ENCODE results near the gene AIG1.
"Not testable (repeated sequence)": the region's sequence is repeated elsewhere in the genome, so short reads cannot be mapped to it uniquely, and the experiment has no call there.

AIG1 gene

DNA sequence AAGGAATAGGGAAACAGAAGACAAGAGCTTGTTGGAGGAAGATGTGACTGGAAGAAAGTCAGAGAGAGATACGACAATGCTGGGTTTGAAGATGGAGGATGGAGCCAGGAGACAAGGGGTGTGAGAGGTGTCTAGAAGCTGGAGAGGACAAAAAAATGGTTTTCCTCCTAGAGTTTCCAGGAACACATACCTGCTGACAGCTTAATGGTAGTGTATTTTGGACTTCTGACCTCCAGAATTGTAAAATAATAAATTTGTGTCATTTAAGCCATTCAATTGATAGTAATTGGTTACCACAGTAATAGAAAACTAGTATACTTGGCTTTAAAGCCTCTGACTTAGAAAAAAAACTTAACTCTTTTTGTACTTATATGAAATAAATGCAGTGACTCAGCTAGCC, 3.6 kb downstream of the AIG1 start:
- FAIRE-seq, result no peak
- no peak for DNase-seq (ENCODE audit: insufficient read length, low spot score)

DNA sequence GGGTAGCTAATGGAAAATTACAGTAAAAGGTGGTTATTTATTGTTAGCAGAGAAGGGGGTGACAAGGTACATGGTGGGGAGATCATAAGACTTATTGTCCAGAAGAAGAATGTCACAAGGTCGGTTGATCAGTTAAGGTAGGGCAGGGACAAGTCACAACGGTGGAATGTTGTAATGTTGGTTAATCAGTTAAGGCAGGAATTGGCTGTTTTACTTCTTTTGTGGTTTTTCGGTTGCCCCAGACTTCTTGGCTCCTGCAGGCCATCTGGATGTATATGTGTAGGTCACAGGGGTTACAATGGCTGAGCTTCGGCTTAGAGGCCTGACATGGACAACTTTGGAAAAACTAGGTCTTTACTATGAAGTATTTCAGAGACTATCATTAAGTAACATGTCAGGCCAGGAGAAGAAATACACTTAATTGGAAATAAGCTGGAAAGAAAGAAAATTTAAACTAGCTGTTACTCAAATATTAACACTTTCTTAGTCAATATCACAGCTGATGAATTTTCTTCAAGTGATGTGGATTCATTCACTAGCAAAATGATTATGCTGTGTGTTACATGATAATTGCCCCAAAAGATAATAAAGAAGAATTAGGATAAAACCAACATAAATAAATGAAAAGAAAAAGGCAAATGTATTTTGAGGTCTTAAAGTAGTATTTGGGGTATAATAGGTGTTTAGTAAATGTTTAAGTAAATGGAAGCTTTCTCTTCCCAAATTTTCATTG, 4.4 kb downstream of the AIG1 start:
- DNase-seq (ENCODE audit: insufficient read length, low spot score) (no peak), FAIRE-seq (no peak)
- TF ChIP-seq POLR2A (IDR thresholded peaks at IDR 0.05; ENCODE audit: low read depth, low read length), result no peak

More for the DNA sequence above, 3.6 kb downstream of the AIG1 start:
- no peak for TF ChIP-seq POLR2A (IDR thresholded peaks at IDR 0.05; ENCODE audit: low read depth, low read length)

DNA sequence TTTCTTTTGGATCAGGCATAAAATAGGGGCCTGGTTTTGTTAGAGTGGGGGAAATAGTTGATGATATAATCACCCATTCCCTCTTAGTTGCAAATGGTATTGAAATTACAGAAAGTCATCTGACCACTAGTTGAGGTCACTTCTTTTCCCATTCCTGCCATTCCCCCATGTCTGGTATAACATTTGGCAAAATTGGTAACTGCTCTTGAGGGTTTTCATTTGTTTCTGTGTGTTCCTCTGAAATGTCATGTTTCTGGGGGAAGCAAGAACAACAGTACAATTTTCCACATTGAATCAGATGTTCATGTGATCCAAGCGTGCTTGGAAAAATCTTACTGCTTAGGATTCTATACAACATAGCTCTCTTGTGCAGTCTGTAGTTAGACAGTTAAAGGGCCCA, 7.3 kb downstream of the AIG1 start:
- TF ChIP-seq POLR2A (IDR thresholded peaks at IDR 0.05; ENCODE audit: low read depth, low read length), result no peak
- no peak for FAIRE-seq
- no peak for DNase-seq (ENCODE audit: insufficient read length, low spot score)

DNA sequence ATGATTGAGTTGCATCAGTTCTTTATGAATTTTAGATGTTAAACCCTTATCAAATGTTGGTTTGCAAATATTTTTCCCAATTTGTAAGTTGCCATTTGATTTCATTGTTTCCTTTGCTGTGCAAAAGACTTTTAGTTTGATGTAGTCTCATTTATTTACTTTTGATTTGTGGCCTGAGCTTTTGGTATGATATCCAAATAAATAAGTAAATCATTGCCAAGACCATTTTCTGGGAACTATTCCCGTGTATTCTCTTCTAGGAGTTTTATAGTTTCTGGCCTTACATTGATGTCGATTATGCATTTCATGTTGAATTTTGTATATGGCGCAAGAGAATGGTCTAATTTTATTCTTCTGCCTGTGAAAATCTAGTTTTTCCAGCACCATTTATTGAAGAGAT, 13.4 kb downstream of the AIG1 start:
- FAIRE-seq (no peak), DNase-seq (ENCODE audit: insufficient read length, low spot score) (no peak)
- no peak for TF ChIP-seq POLR2A (IDR thresholded peaks at IDR 0.05; ENCODE audit: low read depth, low read length)

DNA sequence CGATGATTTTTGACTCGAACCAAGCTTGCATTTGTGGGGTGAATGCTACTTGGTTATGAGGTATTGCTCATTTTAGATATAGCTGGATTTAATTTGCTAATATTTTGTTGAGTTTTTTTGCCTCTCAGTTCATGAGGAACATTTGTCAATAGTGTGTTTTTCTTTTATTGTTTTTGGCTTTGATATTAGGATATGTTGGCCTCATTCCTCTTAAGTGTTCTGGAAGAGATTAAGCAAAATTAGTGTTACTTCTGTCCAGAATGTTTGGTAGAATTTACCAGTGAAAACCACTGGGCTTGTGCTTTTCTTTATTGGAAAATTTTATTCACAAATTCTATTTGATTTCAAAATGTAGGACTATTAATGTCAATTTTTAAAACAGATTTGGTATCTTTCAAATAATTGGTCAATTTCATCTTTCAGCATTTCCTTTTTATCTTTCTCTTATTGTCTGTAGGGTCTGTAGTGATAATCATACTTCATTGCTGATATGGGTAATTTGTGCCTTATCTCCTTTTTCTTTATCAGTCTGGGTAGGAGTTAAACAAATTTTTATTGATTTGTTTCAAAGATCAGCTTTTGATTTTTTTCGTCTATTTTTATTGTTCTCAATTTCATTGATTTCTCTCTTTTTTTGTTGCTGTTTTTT, 14.1 kb downstream of the AIG1 start:
- TF ChIP-seq POLR2A (IDR thresholded peaks at IDR 0.05; ENCODE audit: low read depth, low read length), result no peak
- no peak for FAIRE-seq
- DNase-seq (ENCODE audit: insufficient read length, low spot score), result no peak

DNA sequence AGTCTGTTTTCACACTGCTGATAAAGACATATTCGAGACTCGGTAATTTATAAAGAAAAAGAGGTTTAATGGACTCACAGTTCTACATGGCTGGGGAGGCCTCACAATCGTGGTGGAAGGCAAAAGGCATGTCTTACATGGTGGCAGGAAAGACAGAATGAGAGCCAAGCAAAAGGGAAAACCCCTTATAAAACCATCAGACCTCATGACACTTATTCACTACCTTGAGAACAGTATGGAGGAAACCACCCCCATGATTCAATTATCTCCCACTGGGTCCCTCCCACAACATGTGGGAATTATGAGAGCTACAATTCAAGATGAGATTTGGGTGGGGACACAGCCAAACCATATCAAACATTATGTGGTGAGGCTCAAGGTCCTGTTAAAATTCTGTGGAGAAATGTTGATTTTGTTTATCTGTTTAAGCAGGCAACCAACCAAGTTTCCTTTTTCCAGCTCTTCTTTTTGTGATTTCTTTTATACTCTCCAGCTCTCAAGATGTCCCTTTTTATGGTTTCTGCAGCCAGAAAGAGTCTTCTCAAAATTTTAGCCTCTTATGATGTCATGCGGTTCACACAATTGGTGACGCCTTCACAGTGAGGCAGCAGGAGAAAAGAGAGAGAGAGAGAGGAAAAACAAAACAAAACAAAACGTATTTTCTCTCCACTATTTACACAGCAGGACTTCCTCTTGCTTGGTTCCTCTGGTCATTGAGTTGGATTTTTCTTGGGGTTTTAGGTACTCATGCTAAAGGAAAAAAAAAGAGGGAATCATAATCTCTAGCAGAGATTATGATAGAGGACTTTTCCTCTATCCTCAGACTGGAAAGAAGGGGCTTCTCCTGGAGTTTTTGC, 18.0 kb downstream of the AIG1 start:
- FAIRE-seq, result no peak
- no peak for TF ChIP-seq POLR2A (IDR thresholded peaks at IDR 0.05; ENCODE audit: low read depth, low read length)
- DNase-seq (ENCODE audit: insufficient read length, low spot score), result no peak

DNA sequence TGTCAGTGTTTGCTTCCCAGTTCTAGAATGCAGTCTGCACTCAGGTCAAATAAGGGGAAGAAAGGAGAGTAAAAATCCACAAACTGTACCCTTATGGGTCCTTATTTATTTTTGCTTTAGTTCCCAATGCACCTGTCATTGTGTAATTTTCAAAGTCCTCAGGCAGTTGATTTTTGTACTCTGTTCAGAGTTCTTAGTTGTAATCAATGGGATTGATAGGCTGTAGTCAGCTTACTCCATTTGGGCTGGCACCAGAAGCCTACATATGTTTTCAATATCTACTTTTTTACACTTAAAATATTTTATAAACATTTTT, 18.6 kb downstream of the AIG1 start:
- DNase-seq (ENCODE audit: insufficient read length, low spot score), result no peak
- FAIRE-seq, result no peak
- no peak for TF ChIP-seq POLR2A (IDR thresholded peaks at IDR 0.05; ENCODE audit: low read depth, low read length)

DNA sequence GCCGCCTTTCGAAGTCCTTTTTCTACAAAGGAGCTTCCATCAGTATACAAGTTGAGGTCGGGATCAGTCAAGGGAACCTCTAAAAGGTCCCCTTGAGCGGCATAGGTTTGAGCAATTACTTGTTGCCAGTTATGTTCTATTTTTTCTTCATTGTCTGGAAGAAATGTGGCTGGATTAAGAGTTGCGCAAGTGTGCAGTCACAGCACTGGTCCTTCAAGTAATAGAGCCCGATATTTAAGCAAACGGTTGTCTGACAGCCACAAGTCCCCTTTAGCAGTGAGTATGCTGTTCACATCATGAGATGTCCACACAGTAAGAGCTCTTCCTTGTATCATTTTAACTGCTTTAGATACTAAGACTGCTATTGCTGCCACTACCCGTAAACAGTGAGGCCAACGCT, 21.6 kb downstream of the AIG1 start:
- not testable (repeated sequence) for DNase-seq (ENCODE audit: insufficient read length, low spot score); FAIRE-seq

DNA sequence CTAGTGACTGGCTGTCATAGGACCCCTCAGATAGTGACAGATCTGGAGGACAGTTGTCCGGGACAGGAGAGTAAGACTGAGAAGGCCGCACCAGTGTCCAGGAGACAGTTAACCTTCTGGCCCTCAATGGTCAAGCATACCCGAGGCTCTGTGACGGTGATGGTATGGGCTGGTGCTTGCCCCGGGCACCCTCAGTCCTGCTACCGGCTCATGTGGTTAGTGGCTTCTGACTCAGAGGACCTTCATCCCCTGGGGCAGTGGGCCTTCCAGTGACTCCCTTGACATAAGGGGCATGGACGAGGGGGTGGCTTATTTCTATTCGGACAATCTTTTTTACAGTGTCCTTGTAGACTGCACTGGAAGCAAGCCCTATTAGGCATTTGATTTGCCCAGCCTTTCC, 23.3 kb downstream of the AIG1 start:
- not testable (repeated sequence) for FAIRE-seq; DNase-seq (ENCODE audit: insufficient read length, low spot score)

- DNase-seq (ENCODE audit: insufficient read length, low spot score); FAIRE-seq: not testable (repeated sequence)
These were observed 26.6 kb downstream of the AIG1 start for GRCh38 chr6:143087335-143087734.

GRCh38 chr6:143087856-143088255, 27.2 kb downstream of the AIG1 start:
- TF ChIP-seq POLR2A (IDR thresholded peaks at IDR 0.05; ENCODE audit: low read depth, low read length), result no peak

GRCh38 chr6:143090314-143091044, 29.8 kb downstream of the AIG1 start:
- no peak for DNase-seq (ENCODE audit: insufficient read length, low spot score)
- no peak for TF ChIP-seq POLR2A (IDR thresholded peaks at IDR 0.05; ENCODE audit: low read depth, low read length)
- no peak for FAIRE-seq

More at GRCh38 chr6:143087856-143088255, 27.2 kb downstream of the AIG1 start:
- DNase-seq (ENCODE audit: insufficient read length, low spot score) (no peak), FAIRE-seq (no peak)

GRCh38 chr6:143092768-143093167, 32.1 kb downstream of the AIG1 start:
- DNase-seq (ENCODE audit: insufficient read length, low spot score), result no peak

GRCh38 chr6:143093290-143093689, 32.6 kb downstream of the AIG1 start:
- FAIRE-seq, result no peak

More at GRCh38 chr6:143092768-143093167, 32.1 kb downstream of the AIG1 start:
- no peak for FAIRE-seq
- TF ChIP-seq POLR2A (IDR thresholded peaks at IDR 0.05; ENCODE audit: low read depth, low read length), result no peak

More at GRCh38 chr6:143093290-143093689, 32.6 kb downstream of the AIG1 start:
- no peak for DNase-seq (ENCODE audit: insufficient read length, low spot score)
- TF ChIP-seq POLR2A (IDR thresholded peaks at IDR 0.05; ENCODE audit: low read depth, low read length), result no peak
